EH (cell line): ENCODE data around the gene KIRREL1.

Experiments used
- DNase-seq: peaks from one replicate; pipeline ENCODE4 v3.0.0-alpha.2; 2015; ENCODE audit warnings: low read depth

Gene KIRREL1

GRCh38 chr1:158075078-158075477 is 81.6 kb downstream of the KIRREL1 start:
- no peak for DNase-seq

GRCh38 chr1:158076441-158076840 is 83.0 kb downstream of the KIRREL1 start:
- DNase-seq: no peak

- DNase-seq: no peak
These were observed 84.2 kb downstream of the KIRREL1 start for GRCh38 chr1:158077411-158078256.

- no peak for DNase-seq
These were observed 85.2 kb downstream of the KIRREL1 start for GRCh38 chr1:158078569-158079080.

GRCh38 chr1:158080066-158080465 is 86.6 kb downstream of the KIRREL1 start:
- DNase-seq: no peak

- DNase-seq: no peak
These were observed 90.9 kb downstream of the KIRREL1 start for GRCh38 chr1:158084336-158084735.

GRCh38 chr1:158084747-158085146 is 91.3 kb downstream of the KIRREL1 start:
- DNase-seq: no peak

- peak; percentile 79 for DNase-seq
These were observed 94.0 kb downstream of the KIRREL1 start for GRCh38 chr1:158087320-158087927.

- DNase-seq: no peak
These were observed 96.0 kb downstream of the KIRREL1 start for GRCh38 chr1:158089476-158089875.

GRCh38 chr1:158089925-158090637 is 96.6 kb downstream of the KIRREL1 start:
- DNase-seq: no peak

- no peak for DNase-seq
These were observed 99.9 kb downstream of the KIRREL1 start for GRCh38 chr1:158093376-158093775.

GRCh38 chr1:158094571-158094970 is 101.1 kb downstream of the KIRREL1 start:
- DNase-seq: no peak

- peak; percentile 60 for DNase-seq
These were observed 102.4 kb downstream of the KIRREL1 start for GRCh38 chr1:158095737-158096335.

GRCh38 chr1:158098256-158098655 is 104.8 kb downstream of the KIRREL1 start:
- DNase-seq: no peak

GRCh38 chr1:158099185-158099584 is 105.7 kb downstream of the KIRREL1 start:
- no peak for DNase-seq

- DNase-seq: no peak
These were observed 107.1 kb downstream of the KIRREL1 start for GRCh38 chr1:158100498-158100897.

GRCh38 chr1:158101455-158101854 is 108.0 kb downstream of the KIRREL1 start:
- no peak for DNase-seq

GRCh38 chr1:158101927-158102326 is 108.5 kb downstream of the KIRREL1 start:
- DNase-seq: peak; percentile 77

- no peak for DNase-seq
These were observed 109.6 kb downstream of the KIRREL1 start for GRCh38 chr1:158102881-158103674.

GRCh38 chr1:158103861-158104522 is 110.5 kb downstream of the KIRREL1 start:
- no peak for DNase-seq

- no peak for DNase-seq
These were observed 111.4 kb downstream of the KIRREL1 start for GRCh38 chr1:158104891-158105290.
